ENCODE data around the gene TMEM184A. TPM values are rescaled to one million over a fixed set of nuclear protein-coding genes. Genes with fewer than 3 reads are reported as not detected.
A peak's percentile ranks its signal among the peaks of the same experiment; 100 is the strongest.
"Not testable (repeated sequence)": the region's sequence is repeated elsewhere in the genome, so short reads cannot be mapped to it uniquely, and the experiment has no call there.

TMEM184A gene
- total RNA-seq, 4 donors from 2014 or later, result 0.44 to 3.0 (median 0.70) TPM

DNA sequence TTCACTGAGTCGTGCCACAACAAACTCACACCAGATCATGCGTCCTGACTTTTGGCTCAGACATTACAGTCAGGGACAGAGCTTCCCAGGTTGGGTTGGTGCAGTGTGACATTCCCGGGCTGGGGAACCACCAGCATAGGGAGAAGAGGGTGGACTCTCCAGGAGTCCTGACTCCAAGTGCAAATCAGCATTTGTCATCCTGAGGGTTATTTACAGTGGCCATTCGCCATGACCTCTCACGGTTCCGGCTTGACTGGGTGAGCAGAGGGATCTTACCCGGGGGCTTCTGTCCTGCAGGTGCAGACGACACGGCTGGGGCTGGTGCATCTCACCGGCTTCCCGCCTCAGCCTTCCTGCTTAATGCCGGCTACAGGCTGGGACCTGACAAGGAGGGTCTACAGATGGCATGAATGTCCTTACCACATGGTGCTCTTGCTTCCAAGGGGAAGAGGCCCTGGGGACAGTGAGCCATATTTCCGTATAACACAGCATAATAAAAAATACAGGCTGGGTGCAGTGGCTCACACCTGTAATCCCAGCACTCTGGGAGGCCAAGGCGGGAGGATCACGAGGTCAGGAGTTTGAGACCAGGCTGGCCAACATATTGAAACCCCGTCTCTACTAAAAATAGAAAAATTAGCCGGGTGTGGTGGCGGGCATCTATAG lies 39.3 kb downstream of the TMEM184A start:
- no peaks in the 10 kb centered on the region for H3K27me3 ChIP-seq
- H3K9me3 ChIP-seq, result no peaks in the 10 kb centered on the region
- H3K36me3 ChIP-seq, result no peaks in the 10 kb centered on the region
- H3K27ac ChIP-seq, result no peak overlapping the region
- 81 to 87% methylated on average over 14 to 15 of the region's 18 CpGs for WGBS, 2 donors
- H3K4me3 ChIP-seq (replicated peaks in 1 of 3), result no peak overlapping the region
- TF ChIP-seq POLR2A (IDR thresholded peaks at IDR 0.05), result no peak
- TF ChIP-seq, protein P1, sequence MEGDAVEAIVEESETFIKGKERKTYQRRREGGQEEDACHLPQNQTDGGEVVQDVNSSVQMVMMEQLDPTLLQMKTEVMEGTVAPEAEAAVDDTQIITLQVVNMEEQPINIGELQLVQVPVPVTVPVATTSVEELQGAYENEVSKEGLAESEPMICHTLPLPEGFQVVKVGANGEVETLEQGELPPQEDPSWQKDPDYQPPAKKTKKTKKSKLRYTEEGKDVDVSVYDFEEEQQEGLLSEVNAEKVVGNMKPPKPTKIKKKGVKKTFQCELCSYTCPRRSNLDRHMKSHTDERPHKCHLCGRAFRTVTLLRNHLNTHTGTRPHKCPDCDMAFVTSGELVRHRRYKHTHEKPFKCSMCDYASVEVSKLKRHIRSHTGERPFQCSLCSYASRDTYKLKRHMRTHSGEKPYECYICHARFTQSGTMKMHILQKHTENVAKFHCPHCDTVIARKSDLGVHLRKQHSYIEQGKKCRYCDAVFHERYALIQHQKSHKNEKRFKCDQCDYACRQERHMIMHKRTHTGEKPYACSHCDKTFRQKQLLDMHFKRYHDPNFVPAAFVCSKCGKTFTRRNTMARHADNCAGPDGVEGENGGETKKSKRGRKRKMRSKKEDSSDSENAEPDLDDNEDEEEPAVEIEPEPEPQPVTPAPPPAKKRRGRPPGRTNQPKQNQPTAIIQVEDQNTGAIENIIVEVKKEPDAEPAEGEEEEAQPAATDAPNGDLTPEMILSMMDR (IDR thresholded peaks at IDR 0.05), result no peak
- H3K4me1 ChIP-seq, result no peaks in the 10 kb centered on the region
- intact Hi-C loops (cut with DNase I), result no loop called here
- DNase-seq, result no peak

DNA sequence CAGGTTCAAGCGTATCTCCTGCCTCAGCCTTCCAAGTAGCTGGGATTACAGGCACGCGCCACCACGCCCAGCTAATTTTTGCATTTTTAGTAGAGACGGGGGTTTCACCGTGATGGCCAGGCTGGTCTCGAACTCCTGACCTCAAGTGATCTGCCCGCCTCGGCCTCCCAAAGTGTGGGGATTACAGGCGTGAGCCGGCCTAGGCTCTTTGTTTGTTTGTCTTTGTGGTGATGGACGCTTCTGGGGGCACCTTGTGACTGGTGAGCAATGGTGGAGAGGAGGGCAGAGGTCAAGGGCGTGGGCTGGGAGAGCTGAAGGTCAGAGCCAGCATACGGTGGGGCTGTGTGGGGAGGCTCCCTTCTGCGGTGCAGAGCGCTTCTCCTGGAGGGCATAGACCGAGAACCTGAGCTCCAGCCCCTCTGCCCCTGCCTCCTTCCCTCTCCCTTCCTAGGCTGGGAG lies 40.5 kb downstream of the TMEM184A start:
- H3K36me3 ChIP-seq; H3K9me3 ChIP-seq; H3K27ac ChIP-seq; H3K27me3 ChIP-seq; DNase-seq; intact Hi-C loops (cut with DNase I); H3K4me1 ChIP-seq; H3K4me3 ChIP-seq (replicated peaks in 1 of 3): not testable (repeated sequence)
- WGBS, 2 donors, result 82 to 83% methylated on average over 17 of the region's 17 CpGs

DNA sequence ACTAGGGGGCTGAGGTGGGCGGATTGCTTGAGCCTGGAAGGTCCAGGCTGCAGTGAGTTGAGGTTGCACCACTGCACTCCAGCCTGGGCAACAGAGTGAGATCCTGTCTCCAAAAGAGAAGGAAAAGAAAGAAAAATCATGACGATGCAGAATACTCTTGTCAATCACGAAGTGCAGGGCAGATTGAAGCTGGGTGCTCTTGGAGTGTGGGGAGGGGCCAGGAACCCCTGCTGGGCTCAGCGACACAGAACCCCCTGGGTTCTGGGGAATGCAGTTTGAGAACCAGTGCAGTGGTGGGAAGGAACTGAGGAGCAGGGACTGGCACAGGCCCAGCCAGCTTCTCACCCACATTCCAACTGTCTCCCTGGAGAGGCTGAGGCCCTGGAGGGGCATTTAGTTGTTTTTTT lies 41.0 kb downstream of the TMEM184A start:
- 65 to 72% methylated on average over 4 of the region's 4 CpGs for WGBS, 2 donors
- DNase-seq, result no peak
- intact Hi-C loops (cut with DNase I), result no loop called here
- Histone ChIP-seq H3K27ac (no peak overlapping the region), H3K4me3 (replicated peaks in 1 of 3) (no peak overlapping the region), H3K27me3 (no peaks in the 10 kb centered on the region), H3K36me3 (no peaks in the 10 kb centered on the region), H3K9me3 (no peaks in the 10 kb centered on the region), H3K4me1 (no peaks in the 10 kb centered on the region)
- TF ChIP-seq, protein P1 (IDR thresholded peaks at IDR 0.05), result no peak
- TF ChIP-seq POLR2A (IDR thresholded peaks at IDR 0.05), result no peak

DNA sequence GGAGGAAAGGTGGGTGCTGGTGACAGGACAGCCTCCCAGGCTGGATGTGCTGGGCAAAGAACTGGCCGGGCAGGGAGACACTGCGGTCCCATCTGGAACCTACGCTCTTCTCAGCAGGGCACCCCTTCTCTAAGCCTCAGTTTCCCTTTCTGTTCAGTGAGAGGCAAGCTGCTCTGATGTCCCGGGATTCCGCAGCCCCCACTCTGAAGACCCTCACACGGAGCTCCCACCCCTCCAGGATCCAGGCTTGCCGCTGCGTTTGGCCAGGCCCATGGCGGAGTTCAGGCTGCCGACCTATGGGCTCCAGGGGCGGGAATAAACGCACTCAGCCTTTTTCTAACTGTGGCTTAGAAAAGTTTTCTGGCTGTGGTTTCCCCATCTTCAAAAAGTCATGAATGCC lies 41.6 kb downstream of the TMEM184A start:
- Histone ChIP-seq H3K9me3 (no peaks in the 10 kb centered on the region), H3K4me3 (replicated peaks in 1 of 3) (no peak overlapping the region), H3K4me1 (no peaks in the 10 kb centered on the region), H3K27ac (peak overlapping the region in 1 of 3 donors; percentile 85), H3K27me3 (no peaks in the 10 kb centered on the region), H3K36me3 (no peaks in the 10 kb centered on the region)
- 84 to 90% methylated on average over 12 of the region's 12 CpGs for WGBS, 2 donors
- TF ChIP-seq, protein P1 (IDR thresholded peaks at IDR 0.05), result no peak
- TF ChIP-seq POLR2A (IDR thresholded peaks at IDR 0.05), result no peak
- DNase-seq, result no peak
- intact Hi-C loops (cut with DNase I), result no loop called here

DNA sequence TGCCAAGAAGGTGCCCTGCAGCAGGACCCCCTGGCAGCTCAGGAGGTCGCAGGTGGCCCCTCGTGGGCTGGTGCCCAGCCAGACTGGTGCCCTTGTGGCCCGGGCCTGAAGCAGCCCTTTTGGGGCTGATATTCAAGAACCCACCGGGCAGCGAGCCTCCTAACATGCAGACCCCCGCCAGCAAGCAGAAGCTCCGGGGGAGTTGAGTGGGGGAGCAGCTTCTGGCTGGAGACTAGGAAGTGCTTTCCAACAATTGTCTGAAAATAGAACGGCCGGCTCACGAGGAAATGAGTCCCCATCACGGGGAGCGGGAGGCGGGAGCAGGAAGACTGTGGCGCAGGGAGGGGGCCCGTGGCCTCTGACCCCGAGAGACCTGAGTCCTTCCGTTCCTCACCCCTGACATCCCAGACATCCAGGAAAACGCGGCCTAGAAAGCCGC lies 42.3 kb downstream of the TMEM184A start:
- H3K9me3 ChIP-seq, result no peaks in the 10 kb centered on the region
- intact Hi-C loops (cut with DNase I), result no loop called here
- TF ChIP-seq, protein P1 (IDR thresholded peaks at IDR 0.05), result no peak
- TF ChIP-seq POLR2A (IDR thresholded peaks at IDR 0.05), result no peak
- no peak for DNase-seq
- no peaks in the 10 kb centered on the region for H3K36me3 ChIP-seq
- H3K4me1 ChIP-seq, result no peaks in the 10 kb centered on the region
- H3K27me3 ChIP-seq, result no peaks in the 10 kb centered on the region
- no peak overlapping the region for H3K4me3 ChIP-seq (replicated peaks in 1 of 3)
- 64 to 67% methylated on average over 20 of the region's 20 CpGs for WGBS, 2 donors
- peak overlapping the region; percentile 33 to 85 (median 74) for H3K27ac ChIP-seq

Data from thyroid gland (tissue), 4 donors.